Activated T-cell treated with anti-CD3 and anti-CD28 coated beads, Interleukin-2, amount 50 U/mL, for 4 hours (primary cell): Measurements from ENCODE around the gene SLC26A11. TPM values are rescaled to one million over a fixed set of nuclear protein-coding genes. Genes with fewer than 3 reads are reported as not detected.
A peak's percentile ranks its signal among the peaks of the same experiment; 100 is the strongest.
"Not testable (repeated sequence)": the region's sequence is repeated elsewhere in the genome, so short reads cannot be mapped to it uniquely, and the experiment has no call there.

Experiments used
- ATAC-seq, 2 donors: fragments of 200-7000 bp; cut with Tn5 transposase; one replicate each; pipeline ENCODE4 v1.10.0; 2021
- DNase-seq: peaks from one replicate; pipeline ENCODE4 v3.0.0-alpha.2; 2020
- H3K27me3 Mint-ChIP-seq: one replicate; pipeline ENCODE4 v1.8.0; 2021; ENCODE audit warnings: low read depth, mixed read lengths
- H3K36me3 Mint-ChIP-seq: one replicate; pipeline ENCODE4 v1.8.0; 2022; ENCODE audit warnings: mixed read lengths; ENCODE audit not compliant: insufficient read depth
- H3K4me1 Mint-ChIP-seq: one replicate; pipeline ENCODE4 v1.8.0; 2021; ENCODE audit warnings: low read depth, mixed read lengths
- H3K4me3 Mint-ChIP-seq: one replicate; pipeline ENCODE4 v1.8.0; 2021; ENCODE audit warnings: mild to moderate bottlenecking, moderate library complexity, mixed read lengths
- H3K9me3 Mint-ChIP-seq: one replicate; pipeline ENCODE4 v1.8.0; 2021; ENCODE audit warnings: mixed read lengths
- total RNA-seq, 3 donors: library from RNA; stranded (reverse); gene quantifications; one replicate each; pipeline ENCODE4 v1.2.1, GENCODE V29; 2021

SLC26A11 gene
- total RNA-seq, 3 donors from 2014 or later: 15.8 to 16.5 (median 16.4) TPM

DNA sequence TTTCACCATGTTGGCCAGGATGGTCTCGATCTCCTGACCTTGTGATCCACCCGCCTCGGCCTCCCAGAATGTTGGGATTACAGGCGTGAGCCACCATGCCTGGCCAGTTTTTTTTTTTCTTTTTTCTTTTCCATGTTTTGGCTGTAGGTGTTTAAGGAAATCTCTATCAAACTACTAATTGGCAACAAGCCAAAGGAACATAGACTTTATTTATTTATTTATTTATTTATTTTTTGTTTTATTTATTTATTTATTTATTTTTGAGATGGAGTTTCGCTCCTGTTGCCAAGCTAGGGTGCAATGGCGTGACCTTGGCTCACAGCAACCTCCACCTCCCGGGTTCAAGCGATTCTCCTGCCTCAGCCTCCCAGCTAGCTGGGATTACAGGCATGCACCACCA lies 55.6 kb downstream of the SLC26A11 start:
- not testable (repeated sequence) for H3K4me3 Mint-ChIP-seq, ATAC-seq, H3K27me3 Mint-ChIP-seq, H3K9me3 Mint-ChIP-seq, DNase-seq
- Mint-ChIP-seq H3K36me3 (peaks cover 24% of the 10 kb centered on the region), H3K4me1 (peaks cover 38% of the 10 kb centered on the region)

DNA sequence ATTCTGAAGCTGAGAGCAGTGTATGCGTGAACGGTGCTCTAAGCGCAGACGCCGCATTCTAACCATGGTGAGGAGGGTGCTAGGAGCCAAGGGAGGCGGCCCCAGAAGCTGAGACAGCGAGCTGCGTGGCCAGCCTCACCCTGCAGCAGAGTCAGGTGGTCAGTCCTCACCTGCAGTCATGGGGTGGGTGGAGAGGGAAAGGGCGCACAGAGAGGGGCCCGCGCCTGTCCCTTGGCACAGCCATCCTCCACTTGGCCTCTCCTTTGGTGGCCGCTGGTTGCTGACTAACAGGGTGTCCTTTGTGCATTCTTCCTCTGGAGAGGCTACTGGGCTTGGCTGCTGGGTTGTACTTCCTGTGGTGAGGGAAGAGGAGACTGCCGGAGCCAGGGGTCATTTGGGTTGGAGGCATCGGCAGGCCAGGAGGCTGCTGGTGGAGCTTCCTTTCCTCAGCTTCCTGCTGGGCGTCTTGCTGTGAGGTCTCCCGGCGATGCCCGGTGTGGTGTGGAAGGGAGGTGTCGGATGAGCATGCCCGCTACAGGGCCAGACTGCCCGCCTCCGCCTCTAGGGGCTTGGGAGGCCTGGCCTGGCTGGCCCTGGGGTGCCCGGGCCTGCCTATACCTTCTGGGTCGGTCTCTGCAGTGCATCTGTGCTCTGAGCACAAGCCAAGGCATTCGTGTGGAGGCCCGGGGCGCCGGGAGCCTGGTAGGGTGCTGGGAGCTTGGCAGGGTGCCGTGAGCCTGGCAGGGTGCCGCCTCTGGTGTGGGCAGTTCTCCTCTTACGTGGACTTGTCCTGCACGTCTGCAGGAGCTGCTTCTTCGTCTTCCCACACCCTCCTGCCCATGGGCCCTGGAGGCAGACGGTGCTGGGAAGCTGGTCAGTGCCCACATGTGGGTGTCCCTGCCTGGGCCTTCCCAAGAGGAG lies 57.8 kb downstream of the SLC26A11 start:
- Mint-ChIP-seq H3K9me3 (no peaks in the 10 kb centered on the region), H3K27me3 (no peaks in the 10 kb centered on the region), H3K4me1 (peaks cover 31% of the 10 kb centered on the region), H3K36me3 (peaks cover 19% of the 10 kb centered on the region), H3K4me3 (no peak overlapping the region)
- ATAC-seq (no peak), DNase-seq (no peak)

DNA sequence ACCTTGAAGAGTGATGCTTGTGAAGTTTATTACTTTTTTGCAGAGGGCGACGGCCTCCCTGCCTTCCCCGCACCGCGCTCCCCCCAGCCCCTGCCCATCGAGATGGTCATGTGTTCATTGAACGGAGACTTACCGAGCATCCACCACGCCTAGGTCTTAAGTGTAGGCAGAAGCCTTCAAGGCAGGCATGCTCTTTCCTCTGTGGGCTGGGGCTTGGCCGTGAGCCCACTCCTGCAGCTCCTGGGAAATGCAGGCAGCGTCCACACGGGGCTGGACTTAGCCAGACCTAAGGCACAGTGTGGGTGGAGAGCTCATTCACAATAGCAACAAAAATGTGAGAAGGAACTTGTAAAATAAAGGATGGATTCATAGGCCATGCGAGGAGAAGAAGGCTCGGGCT lies 59.7 kb downstream of the SLC26A11 start:
- peaks cover 21% of the 10 kb centered on the region for H3K4me1 Mint-ChIP-seq
- H3K36me3 Mint-ChIP-seq: peaks cover 15% of the 10 kb centered on the region
- H3K4me3 Mint-ChIP-seq: no peak overlapping the region
- DNase-seq (no peak), ATAC-seq (no peak)
- H3K9me3 Mint-ChIP-seq: no peaks in the 10 kb centered on the region
- no peaks in the 10 kb centered on the region for H3K27me3 Mint-ChIP-seq

DNA sequence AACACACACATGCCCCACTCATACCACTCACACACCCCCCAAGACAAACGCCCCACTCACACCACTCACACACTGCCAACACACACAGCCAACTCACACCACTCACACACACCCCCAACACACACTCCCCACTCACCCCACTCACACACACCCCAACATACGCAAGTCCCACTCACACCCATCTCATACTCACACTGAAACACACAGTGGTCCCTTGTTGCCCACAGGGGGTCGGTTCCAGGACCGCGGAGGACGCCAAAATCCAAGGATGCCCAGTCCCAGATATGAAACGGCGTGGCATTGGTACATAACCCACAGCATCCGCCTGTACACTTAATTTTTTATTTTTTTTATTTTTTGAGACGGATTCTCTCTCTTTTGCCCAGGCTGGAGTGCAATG lies 61.3 kb downstream of the SLC26A11 start:
- peaks cover 18% of the 10 kb centered on the region for H3K4me1 Mint-ChIP-seq
- DNase-seq (no peak), ATAC-seq (no peak)
- H3K9me3 Mint-ChIP-seq: no peaks in the 10 kb centered on the region
- peaks cover 9% of the 10 kb centered on the region for H3K36me3 Mint-ChIP-seq
- no peak overlapping the region for H3K4me3 Mint-ChIP-seq
- H3K27me3 Mint-ChIP-seq: no peaks in the 10 kb centered on the region

DNA sequence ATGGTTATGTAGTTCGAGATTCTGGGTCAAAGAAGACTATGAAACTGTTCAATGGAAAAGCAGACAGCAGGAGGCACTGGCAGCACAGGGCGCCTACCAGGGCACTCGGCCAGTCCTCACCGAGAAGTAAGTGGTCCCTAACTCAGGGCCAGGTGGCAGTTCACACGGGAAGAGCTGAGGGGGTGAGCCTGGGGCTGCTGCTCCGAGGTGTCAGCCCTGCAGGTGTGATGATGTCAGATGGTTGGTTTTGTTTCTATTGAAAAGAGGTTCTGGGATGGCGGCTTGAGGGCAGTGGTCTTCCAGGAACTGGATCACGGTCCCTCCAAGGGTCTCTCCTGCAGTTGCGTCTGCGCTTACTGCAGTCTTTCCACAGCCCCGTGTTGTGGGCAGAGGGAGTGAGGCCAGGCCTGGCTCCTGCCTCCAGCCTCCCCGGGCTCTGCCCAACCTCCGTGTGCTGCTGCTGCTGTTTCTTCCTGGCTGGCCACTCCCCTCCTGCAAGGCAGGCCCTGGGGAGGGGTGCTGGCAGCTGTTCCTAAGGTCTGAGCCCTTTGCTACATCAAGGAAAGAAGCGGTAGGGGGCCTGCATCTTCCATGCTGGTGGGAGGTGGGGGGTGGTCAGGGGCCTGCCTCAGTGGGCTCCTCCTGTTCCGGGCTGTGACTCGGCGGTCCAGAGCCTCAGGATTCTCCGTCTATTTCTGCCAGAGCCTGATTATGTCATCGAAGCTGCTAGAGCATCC lies 63.1 kb downstream of the SLC26A11 start:
- Mint-ChIP-seq H3K27me3 (no peaks in the 10 kb centered on the region), H3K9me3 (no peaks in the 10 kb centered on the region), H3K4me1 (peaks cover 15% of the 10 kb centered on the region), H3K4me3 (no peak overlapping the region), H3K36me3 (peaks cover 10% of the 10 kb centered on the region)
- no peak for DNase-seq
- no peak for ATAC-seq

DNA sequence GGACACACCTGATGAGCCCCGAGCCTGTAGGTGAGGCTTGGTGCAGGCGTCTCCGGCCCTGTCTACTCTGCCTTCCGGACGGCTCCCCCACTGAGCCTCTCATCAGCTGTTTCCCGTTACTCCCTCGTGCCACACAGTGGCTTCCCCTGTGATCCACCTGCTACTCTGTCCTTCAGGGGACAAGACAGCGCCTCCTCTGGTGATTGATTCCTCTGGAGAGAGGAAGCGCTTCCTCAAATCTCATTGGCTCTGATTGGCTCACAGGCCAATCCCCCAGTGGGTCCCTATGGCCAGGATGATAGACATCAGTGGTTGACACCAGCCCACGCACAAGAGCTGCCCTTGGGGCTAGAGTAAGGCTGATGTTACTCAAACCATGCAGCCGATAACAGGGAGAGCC lies 64.4 kb downstream of the SLC26A11 start:
- ATAC-seq (peak in 1 of 2 donors; percentile 51), DNase-seq (no peak)
- Mint-ChIP-seq H3K4me3 (no peak overlapping the region), H3K36me3 (peaks cover 17% of the 10 kb centered on the region), H3K4me1 (peaks cover 13% of the 10 kb centered on the region), H3K27me3 (no peaks in the 10 kb centered on the region), H3K9me3 (no peaks in the 10 kb centered on the region)

DNA sequence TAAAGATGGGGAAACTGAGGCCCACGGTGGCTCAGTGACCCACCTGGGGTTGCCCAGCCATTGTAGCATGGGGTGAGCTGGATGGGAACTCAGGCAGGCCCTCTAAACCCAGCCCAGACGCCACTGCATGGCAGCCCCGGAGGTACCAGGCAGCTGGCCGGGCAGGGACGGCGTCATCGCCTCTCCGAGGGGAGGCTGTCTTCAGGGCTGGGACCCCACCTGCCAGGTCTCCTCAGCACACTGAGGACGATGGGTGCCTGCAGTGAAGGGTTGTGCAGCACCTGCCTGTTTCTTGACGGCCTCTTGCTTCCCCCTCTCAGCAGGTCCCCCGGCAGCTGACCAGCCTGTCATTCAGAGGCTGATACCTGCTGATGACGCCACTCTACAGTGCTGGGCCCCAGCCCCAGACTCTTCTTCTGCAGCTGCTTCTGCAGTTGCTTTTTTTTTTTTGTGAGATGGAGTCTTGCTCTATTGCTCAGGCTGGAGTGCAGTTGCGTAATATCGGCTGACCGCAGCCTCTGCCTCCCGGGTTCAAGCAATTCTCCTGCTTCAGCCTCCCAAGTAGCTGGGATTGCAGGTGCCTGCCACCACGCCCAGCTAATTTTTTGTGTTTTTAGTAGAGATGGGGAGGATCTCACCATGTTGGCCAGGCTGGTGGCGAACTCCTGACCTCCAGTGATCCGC lies 65.2 kb downstream of the SLC26A11 start:
- no peak for ATAC-seq
- no peaks in the 10 kb centered on the region for H3K27me3 Mint-ChIP-seq
- peaks cover 10% of the 10 kb centered on the region for H3K4me1 Mint-ChIP-seq
- H3K4me3 Mint-ChIP-seq: no peak overlapping the region
- no peak for DNase-seq
- H3K9me3 Mint-ChIP-seq: no peaks in the 10 kb centered on the region
- peaks cover 17% of the 10 kb centered on the region for H3K36me3 Mint-ChIP-seq

DNA sequence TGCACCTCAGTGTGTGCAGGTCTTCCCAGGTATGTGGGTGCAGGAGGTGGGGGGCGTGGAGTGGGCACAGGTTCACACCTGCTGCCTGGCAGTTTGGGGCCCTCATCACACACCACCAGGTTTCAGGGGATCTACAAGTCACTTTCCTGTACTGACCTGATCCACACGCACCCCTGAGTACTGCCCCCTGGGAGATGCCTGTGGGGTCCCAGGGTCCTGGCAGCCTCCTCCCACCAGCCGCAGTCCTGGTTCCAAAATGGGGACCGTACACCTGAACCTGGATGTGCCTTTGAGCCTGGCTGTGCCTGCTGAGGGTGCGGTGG lies 66.4 kb downstream of the SLC26A11 start:
- DNase-seq: no peak
- Mint-ChIP-seq H3K4me3 (no peak overlapping the region), H3K27me3 (no peaks in the 10 kb centered on the region), H3K36me3 (peaks cover 24% of the 10 kb centered on the region), H3K4me1 (peaks cover 8% of the 10 kb centered on the region), H3K9me3 (no peaks in the 10 kb centered on the region)
- no peak for ATAC-seq

DNA sequence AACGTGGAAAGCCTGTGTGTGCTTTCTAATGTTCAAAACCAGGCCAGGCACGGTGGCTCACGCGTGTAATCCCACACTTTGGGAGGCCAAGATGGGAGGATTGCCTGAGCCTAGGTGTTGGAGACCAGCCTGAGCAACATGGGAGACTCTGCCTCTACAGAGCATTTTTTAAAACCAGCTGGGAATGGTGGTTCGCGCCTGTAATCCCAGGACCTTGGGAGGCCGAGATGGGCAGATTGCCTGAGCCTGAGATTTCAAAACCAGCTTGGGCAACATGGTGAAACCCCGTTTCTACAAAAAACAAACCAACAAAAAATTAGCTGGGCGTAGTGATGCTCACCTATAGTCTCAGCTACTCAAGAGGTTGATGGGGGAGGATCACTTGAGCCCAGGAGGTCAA lies 66.8 kb downstream of the SLC26A11 start:
- Mint-ChIP-seq H3K27me3 (no peaks in the 10 kb centered on the region), H3K9me3 (no peaks in the 10 kb centered on the region), H3K36me3 (peaks cover 26% of the 10 kb centered on the region), H3K4me1 (peaks cover 7% of the 10 kb centered on the region), H3K4me3 (no peak overlapping the region)
- no peak for ATAC-seq
- no peak for DNase-seq

DNA sequence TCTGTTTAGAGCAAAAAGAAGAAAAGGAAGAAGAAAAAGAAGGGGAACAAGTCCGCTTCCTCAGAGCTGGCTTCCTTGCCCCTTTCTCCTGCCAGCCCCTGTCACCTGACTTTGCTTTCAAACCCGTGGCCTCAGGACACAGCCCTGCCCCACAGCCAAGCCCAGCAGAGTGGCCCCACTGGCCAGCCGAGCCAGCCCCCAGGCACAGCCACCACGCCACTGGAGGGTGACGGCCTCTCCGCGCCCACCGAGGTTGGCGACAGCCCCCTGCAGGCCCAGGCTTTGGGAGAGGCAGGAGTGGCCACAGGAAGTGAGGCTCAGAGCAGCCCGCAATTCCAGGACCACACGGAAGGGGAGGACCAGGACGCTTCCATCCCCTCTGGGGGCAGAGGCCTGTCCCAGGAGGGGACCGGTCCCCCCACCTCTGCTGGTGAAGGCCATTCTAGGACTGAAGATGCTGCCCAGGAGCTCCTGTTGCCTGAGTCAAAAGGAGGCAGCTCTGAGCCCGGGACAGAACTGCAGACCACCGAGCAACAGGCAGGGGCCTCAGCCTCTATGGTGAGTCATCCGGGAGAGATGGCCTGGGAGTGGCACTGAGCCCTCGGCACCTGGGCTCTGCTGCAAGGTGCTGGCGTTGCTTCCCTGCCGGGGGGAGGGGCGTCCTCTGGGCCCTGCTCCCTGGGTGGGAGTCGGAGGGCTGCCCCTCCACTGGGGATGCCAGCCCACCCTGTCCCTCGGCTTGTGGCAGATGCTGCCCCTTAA lies 67.8 kb downstream of the SLC26A11 start:
- H3K4me3 Mint-ChIP-seq: no peak overlapping the region
- H3K4me1 Mint-ChIP-seq: peaks cover 6% of the 10 kb centered on the region
- H3K36me3 Mint-ChIP-seq: peaks cover 29% of the 10 kb centered on the region

DNA sequence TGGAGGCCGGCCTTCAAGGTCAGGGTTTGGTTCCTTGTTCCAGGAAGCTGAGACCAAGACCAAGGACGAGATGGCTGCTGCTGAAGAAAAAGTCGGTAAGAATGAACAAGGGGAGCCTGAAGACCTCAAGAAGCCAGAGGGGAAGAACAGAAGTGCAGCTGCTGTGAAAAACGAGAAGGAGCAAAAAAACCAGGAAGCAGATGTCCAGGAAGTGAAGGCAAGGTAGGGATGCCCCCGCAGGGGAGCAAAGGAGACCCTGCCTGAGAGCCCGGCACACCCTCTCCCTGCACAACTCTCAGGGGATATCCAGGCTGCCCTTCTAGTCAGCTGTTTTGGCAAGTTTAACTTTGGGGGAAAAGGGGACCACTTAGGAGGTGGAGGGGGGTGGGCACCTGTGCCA lies 69.4 kb downstream of the SLC26A11 start:
- Mint-ChIP-seq H3K27me3 (no peaks in the 10 kb centered on the region), H3K4me1 (peaks cover 4% of the 10 kb centered on the region), H3K4me3 (no peak overlapping the region), H3K36me3 (peaks cover 34% of the 10 kb centered on the region), H3K9me3 (no peaks in the 10 kb centered on the region)
- no peak for ATAC-seq
- no peak for DNase-seq

More for the DNA sequence above, 67.8 kb downstream of the SLC26A11 start:
- no peak for ATAC-seq
- H3K27me3 Mint-ChIP-seq: no peaks in the 10 kb centered on the region
- no peaks in the 10 kb centered on the region for H3K9me3 Mint-ChIP-seq
- DNase-seq: no peak

DNA sequence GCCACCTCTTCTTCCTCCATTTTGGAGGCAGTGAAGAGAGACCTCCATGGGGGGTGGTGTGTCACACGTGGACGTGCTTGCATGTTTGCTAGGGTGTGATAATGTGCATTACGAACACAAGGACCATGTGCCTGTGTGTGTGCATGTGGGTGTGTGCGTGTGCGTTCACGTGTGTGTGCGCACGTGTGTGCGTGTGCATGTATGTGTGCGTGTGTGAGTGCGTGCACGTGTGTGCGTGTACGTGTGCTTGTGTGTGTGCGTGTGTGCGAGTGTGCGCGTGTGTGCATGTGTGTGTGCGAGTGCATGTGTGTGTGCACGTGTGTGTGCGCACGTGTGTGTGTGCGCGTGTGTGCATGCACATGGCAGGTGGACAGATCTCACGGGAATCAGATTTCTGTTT lies 69.9 kb downstream of the SLC26A11 start:
- DNase-seq (no peak), ATAC-seq (no peak)
- H3K36me3 Mint-ChIP-seq: peaks cover 38% of the 10 kb centered on the region
- H3K4me3 Mint-ChIP-seq: no peak overlapping the region
- no peaks in the 10 kb centered on the region for H3K9me3 Mint-ChIP-seq
- no peaks in the 10 kb centered on the region for H3K27me3 Mint-ChIP-seq
- peaks cover 3% of the 10 kb centered on the region for H3K4me1 Mint-ChIP-seq

DNA sequence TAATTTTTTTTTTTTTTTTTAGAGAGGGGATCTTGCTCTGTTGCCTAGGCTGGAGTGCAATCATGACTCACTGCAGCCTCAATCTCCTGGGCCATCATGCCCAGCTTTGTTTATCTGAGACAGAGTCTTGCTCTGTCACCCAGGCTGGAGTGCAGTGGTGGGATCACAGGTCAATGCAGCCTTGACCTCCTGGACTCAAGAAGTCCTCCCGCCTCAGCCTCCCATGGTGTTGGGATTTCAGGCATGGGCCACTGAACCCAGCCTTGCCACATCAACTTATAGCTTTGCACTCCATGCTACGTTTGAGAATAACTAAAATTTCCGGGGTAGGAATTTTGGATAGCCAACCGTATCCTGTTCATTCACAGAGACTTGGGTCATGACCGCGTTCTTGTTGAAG lies 71.0 kb downstream of the SLC26A11 start:
- no peak for ATAC-seq
- Mint-ChIP-seq H3K27me3 (no peaks in the 10 kb centered on the region), H3K36me3 (peaks cover 43% of the 10 kb centered on the region)

More for the DNA sequence above, 71.0 kb downstream of the SLC26A11 start:
- no peak for DNase-seq
- Mint-ChIP-seq H3K4me3 (no peak overlapping the region), H3K4me1 (peaks cover 3% of the 10 kb centered on the region), H3K9me3 (no peaks in the 10 kb centered on the region)
